22Rv1 (cell line): ENCODE measurements around the gene UBE2L5.
A peak's percentile ranks its signal among the peaks of the same experiment; 100 is the strongest.

Experiments used
- H3K27ac ChIP-seq: fragments of 450-650 bp; 2 replicates; pipeline ENCODE4 v1.5.1; 2017
- ZFX ChIP-seq: fragments of 450-650 bp; IDR thresholded peaks from 2 replicates; pipeline ENCODE4 v1.6.1; 2017; ENCODE audit warnings: antibody characterized with exemption, borderline replicate concordance
- TF ChIP-seq, protein P1 (sequence below): fragments of 450-650 bp; IDR thresholded peaks from 2 replicates; pipeline ENCODE4 v1.5.1; 2017; ENCODE audit warnings: mild to moderate bottlenecking

Gene UBE2L5

DNA sequence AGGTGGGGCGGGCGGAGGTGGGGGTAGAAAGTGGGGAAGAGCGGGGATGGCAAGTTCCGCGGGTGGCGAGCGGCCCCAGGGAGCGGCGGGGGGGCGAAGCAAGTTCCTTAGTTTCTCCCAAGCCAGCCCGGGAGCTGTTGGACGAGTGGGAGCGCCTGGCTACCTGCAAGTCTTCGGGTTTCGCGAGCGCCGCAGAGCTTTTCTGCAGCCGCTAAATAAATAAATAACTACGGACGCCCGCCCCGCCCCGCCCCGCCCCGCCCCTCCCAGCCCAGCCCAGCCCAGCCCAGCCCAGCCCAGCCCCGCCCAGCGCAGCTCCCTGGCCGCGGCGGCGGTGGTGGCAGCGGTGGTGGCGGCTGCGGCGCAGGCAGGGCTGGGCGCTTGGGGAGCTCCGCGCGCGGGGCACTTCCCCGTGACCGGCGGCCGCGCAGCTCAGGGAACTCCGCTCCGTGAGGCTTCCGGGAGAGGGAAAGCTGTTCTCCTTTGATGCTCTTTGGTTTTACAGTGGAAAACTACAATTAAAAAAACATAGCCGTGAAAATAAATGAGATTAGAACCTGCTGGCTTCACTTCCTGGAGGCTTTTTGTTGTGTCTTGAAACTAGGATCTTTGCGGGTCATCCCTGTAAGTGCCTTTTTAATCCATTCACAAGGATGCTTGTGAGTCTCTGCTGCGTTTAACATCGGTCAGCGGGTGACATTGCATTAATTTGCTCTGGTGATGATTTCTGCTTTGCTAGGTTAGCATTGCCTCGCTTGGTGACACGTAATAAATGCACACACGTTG lies at the start of gene UBE2L5:
TSS of gene UBE2L5 (plus strand) at position 440 of the 786 bp plus-strand sequence. CDS start 5,498 bp downstream, outside the sequence.
- peak within 1 kb of the TSS; percentile 94 for H3K27ac ChIP-seq
- TF ChIP-seq ZFX = no peak

DNA sequence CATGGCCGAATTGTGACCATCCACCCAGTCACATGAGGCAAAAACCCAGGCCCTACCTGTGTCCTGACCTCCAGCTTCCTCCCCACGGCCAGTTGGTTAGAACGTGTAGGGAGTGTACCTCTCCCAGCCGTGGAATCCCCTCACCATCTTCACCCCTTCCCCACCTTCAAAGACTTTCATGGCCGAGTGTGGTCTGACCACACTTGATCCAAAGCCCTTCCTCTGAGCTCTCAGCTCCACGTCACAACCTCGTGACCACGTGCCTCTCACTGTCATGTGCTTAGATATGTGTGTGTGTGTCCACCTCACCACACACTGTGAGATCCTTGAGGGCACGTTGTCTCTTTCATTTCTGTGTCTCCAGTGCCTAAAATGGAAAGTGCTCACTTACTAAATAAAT lies 48.6 kb upstream of the UBE2L5 start:
- no peak for TF ChIP-seq ZFX
- TF ChIP-seq, protein P1, sequence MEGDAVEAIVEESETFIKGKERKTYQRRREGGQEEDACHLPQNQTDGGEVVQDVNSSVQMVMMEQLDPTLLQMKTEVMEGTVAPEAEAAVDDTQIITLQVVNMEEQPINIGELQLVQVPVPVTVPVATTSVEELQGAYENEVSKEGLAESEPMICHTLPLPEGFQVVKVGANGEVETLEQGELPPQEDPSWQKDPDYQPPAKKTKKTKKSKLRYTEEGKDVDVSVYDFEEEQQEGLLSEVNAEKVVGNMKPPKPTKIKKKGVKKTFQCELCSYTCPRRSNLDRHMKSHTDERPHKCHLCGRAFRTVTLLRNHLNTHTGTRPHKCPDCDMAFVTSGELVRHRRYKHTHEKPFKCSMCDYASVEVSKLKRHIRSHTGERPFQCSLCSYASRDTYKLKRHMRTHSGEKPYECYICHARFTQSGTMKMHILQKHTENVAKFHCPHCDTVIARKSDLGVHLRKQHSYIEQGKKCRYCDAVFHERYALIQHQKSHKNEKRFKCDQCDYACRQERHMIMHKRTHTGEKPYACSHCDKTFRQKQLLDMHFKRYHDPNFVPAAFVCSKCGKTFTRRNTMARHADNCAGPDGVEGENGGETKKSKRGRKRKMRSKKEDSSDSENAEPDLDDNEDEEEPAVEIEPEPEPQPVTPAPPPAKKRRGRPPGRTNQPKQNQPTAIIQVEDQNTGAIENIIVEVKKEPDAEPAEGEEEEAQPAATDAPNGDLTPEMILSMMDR = no peak
- H3K27ac ChIP-seq = no peak overlapping the region

DNA sequence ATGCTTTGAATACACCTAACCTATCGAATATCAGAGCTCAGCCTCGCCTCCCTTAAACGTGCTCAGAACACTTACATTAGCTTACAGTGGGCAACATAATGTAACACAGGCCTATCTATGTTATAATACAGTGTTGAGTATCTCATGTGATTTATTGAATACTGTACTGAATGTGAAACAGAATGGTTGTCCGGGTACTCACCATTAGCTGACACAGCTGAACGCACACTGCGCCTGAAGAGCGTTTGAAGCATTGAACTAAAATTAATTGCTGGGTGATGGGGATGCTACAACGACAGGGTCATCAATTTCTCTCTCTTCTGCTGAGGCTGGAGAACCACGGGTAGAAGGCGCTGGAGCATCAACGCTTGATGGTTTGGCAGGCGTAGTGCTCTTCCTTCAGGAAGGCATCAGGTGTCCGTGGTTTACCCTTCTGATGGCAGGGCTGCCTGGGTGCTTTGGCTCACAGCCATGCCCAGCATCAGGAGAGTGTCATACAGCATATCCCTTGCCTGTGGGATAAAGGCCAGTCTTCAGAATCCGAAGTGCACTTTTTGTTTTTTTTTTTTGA lies 46.9 kb upstream of the UBE2L5 start:
- H3K27ac ChIP-seq = no peak overlapping the region

DNA sequence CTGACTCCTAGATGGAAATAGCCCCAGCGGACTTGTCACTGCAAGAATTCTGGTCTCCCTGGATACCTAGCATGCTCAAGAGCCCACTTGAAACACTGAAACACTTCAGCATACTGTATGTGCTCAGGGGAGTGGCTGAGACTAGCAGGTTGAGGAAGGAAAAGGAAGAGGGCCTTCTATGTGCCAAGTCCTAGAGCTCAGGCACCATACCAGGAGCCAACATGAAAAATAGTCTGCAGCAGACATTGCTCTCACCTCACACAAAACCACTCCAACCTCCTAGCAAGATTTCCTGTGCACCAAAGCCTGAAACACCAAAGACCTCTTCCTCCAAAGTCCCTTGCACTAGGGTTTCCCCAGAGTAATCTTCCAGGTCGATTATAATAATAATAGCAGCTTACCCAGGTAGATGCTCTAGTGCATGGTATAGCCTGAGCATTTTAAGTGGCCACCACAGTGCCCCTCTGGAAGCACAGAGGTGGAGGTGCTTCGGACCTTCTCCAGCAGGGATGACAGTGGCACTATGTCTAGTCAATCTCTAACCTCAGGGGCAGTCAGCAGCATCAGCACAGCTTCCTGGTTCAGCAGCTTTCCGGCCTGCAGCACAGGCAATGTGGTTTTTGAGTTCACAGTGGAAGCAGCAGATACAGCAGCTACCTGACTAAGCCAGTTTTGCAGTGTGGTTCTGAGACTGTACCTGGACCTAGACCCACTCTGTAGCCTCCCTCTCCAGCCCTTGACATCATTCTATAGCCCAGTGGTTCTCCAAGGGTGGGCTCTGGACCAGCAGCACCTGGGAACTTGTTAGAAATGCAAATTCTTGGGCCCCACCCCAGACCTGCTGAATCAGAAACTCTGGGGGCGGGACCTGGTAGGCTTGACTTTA lies 45.6 kb upstream of the UBE2L5 start:
- TF ChIP-seq, protein P1 = no peak
- TF ChIP-seq ZFX = no peak

More for the DNA sequence above, 46.9 kb upstream of the UBE2L5 start:
- TF ChIP-seq, protein P1 = no peak
- no peak for TF ChIP-seq ZFX

DNA sequence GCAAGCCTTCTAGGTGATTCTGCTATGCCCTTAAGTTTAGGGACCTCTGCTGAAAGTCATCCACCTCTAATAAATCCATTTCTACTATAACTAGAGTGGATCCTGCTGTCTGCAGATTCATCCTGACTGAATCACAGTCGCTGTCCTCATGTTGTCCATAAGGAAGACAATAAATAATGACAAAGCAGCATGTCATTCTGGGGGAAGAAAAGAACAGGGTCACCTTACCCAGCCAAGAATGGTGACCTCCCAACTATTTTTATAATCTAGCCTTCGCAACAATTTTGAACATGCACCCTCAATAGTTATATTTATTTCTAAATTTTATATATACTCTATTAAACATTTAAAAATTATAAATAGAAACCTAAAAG lies 45.0 kb upstream of the UBE2L5 start:
- TF ChIP-seq ZFX = no peak
- TF ChIP-seq, protein P1 = no peak
- no peak overlapping the region for H3K27ac ChIP-seq

More for the DNA sequence above, 45.6 kb upstream of the UBE2L5 start:
- H3K27ac ChIP-seq = no peak overlapping the region

DNA sequence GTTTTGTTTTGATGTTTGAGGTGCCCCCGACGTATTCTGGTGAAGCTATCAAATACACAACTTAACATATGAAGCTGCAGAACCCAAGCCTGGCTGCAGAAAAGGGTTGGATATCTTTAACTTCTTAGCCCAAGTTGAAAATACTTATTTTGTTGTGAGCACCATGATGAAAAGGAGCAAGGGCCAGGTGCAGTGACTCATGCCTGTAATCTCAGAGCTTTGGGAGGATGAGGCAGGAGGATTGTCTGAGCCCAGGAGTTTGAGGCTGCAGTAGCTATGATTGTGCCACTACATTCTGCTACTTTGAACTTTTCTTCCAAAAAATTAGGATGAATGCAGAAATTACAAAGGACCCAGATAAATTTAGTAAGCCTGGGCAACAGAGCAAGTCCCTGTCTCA lies 44.1 kb upstream of the UBE2L5 start:
- TF ChIP-seq, protein P1 = no peak
- TF ChIP-seq ZFX = no peak
- H3K27ac ChIP-seq = no peak overlapping the region

DNA sequence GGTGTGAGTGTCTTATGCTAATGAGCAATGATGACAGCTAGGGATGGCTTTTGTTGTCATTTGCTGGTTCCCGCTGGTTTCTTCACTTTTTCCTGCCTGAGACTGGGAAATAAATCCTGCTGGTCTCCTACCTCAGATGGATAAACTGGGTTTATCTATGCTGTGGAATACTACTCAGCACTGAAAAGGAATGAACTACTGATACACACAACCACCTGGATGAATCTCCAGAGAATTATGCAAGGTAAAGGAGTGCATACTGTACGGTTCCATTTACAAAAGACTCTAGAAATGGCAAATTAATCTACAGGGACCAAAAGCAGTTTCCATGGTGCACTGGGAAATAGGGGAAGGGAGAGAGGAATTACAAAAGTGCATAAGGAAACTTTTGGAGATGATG lies 41.2 kb upstream of the UBE2L5 start:
- TF ChIP-seq, protein P1 = no peak
- no peak for TF ChIP-seq ZFX
- H3K27ac ChIP-seq = no peak overlapping the region
